ENCODE data around the gene DLGAP1. TPM values are rescaled to one million over a fixed set of nuclear protein-coding genes. Genes with fewer than 3 reads are reported as not detected.

Gene DLGAP1
- total and polyA plus RNA-seq, 10 of the 15 experiments (the other 5 are each of a cell fraction or from before 2014, with no cell fraction given), result 0.23 to 27.6 (median 1.9) TPM

DNA sequence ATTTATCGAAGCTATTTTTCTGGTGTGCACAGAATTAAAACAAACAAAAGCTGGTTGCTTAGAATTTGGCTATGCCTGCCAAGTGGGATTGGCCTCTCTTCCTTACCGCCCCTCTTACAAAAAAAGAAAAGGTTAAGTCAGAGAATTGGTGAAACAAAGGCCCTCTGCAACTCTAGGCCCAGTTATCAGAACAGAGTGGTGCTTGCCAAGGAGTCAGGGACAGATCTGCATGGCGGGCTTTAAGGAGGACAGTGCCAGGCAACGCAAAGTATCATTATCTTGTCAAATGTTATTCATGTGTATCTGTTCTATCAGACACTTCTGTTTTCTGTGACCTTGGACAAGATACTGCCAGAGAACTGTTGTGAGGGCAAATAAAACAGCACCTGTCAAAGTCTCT lies 926.9 kb downstream of the DLGAP1 start (continued):
- TF ChIP-seq, protein P1, sequence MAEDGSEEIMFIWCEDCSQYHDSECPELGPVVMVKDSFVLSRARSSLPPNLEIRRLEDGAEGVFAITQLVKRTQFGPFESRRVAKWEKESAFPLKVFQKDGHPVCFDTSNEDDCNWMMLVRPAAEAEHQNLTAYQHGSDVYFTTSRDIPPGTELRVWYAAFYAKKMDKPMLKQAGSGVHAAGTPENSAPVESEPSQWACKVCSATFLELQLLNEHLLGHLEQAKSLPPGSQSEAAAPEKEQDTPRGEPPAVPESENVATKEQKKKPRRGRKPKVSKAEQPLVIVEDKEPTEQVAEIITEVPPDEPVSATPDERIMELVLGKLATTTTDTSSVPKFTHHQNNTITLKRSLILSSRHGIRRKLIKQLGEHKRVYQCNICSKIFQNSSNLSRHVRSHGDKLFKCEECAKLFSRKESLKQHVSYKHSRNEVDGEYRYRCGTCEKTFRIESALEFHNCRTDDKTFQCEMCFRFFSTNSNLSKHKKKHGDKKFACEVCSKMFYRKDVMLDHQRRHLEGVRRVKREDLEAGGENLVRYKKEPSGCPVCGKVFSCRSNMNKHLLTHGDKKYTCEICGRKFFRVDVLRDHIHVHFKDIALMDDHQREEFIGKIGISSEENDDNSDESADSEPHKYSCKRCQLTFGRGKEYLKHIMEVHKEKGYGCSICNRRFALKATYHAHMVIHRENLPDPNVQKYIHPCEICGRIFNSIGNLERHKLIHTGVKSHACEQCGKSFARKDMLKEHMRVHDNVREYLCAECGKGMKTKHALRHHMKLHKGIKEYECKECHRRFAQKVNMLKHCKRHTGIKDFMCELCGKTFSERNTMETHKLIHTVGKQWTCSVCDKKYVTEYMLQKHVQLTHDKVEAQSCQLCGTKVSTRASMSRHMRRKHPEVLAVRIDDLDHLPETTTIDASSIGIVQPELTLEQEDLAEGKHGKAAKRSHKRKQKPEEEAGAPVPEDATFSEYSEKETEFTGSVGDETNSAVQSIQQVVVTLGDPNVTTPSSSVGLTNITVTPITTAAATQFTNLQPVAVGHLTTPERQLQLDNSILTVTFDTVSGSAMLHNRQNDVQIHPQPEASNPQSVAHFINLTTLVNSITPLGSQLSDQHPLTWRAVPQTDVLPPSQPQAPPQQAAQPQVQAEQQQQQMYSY (CRISPR knock-in tag; IDR thresholded peaks at IDR 0.05), result no peak
- no peak for TF ChIP-seq MYC (IDR thresholded peaks at IDR 0.05; ENCODE audit: insufficient read depth, insufficient read length, insufficient replicate concordance, low read length, severe bottlenecking)

DNA sequence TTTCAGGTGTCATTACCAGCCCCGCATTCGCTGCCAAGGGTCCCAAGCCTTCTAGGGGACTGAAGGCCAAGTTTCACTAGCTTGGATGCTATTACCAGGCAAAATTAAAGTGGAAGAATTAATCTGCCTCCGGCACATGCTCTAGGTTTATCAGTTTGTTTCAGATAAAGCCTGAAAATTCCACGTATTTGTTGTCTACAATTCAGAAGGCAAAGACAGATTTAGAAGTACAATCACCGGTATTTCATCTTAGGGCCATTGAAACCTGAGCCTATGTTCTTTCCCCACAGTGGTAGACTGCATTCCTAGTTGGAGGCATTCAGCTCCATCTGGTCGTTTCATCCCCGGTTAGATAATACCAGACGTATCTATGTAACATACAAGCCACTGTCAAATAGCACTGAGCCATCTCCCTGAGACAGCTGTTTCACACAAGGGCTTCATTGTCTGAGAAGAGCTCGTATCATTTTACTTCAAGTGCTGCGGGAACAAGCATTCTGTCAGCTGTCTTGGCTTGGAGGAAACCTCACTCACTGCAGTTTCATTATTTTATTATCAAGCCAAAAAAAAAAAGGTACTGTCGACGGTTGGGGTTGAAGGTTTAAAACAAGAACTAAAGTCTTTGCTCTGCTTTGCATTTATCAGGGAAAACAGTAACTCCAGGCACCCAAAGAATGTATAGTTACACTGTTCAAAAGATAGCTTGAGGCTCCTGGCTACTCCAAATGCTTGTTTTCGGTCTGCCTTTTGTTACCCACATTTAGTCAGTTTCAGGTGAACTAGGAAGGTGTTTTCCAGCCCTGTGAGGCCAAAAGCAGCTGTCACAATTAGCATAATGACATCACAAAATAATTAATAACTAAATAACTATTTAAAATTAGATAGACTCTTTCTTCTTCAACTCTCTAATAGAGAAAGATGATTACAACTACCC lies 928.4 kb downstream of the DLGAP1 start:
- in situ Hi-C loops (cut with MboI), result no loop called here
- Histone ChIP-seq H3K4me1 (ENCODE audit: control insufficient read depth, insufficient read depth, low read length) (peaks cover 12% of the 10 kb centered on the region), H3K27me3 (replicated peaks in 1 of 2; ENCODE audit: control insufficient read depth in 2 of 2, insufficient read depth in 2 of 2, low read length in 1 of 2) (no peaks in the 10 kb centered on the region), H3K27ac (ENCODE audit: control insufficient read depth, insufficient read depth) (peak overlapping the region; percentile 40; the same call in 1 of the 2 replicates), H3K4me3 (peak overlapping the region; percentile 16), H3K9ac (ENCODE audit: control insufficient read depth, insufficient read depth, low read length) (peak overlapping the region; percentile 18; the same call in 1 of the 2 replicates), H3K4me2 (ENCODE audit: control insufficient read depth, insufficient read depth) (peak overlapping the region; percentile 62), H3K36me3 (ENCODE audit: control insufficient read depth in 2 of 2, insufficient read depth in 2 of 2, low read length in 1 of 2) (no peaks in the 10 kb centered on the region), H3K9me3 (replicated peaks; ENCODE audit: control insufficient read depth, insufficient read depth, low read length) (peaks cover 7% of the 10 kb centered on the region; the same call in 2 of the 3 replicates), H3K79me2 (ENCODE audit: control insufficient read depth, insufficient read depth, low read length) (no peaks in the 10 kb centered on the region), H2AFZ (ENCODE audit: control insufficient read depth, low read depth, low read length) (peak overlapping the region; percentile 19; the same call in 1 of the 2 replicates), H4K20me1 (ENCODE audit: control insufficient read depth, insufficient read depth) (no peaks in the 10 kb centered on the region)
- under 1% methylated on average over 13 of the region's 13 CpGs for WGBS (ENCODE audit: insufficient coverage, insufficient replicate concordance, low lambda C conversion rate, missing lambda C conversion rate)
- SMC1A ChIA-PET (ENCODE audit: uncharacterized antibody, unreplicated experiment), result interaction anchor here (0.6 to 3.8 kb wide), 30 partner anchors 9 to 272 kb away, joined by 3 to 54 read pairs (median 4); no protein-coding TSS in a partner anchor
- FAIRE-seq, result no peak
- POLR2A ChIA-PET, result interaction anchor here (0.5 to 2.4 kb wide), 15 partner anchors 13 to 280 kb away, joined by 3 to 12 read pairs (median 5); no protein-coding TSS in a partner anchor
- CTCF ChIA-PET, result interaction anchor here (0.7 to 4.1 kb wide), 13 partner anchors 15 to 249 kb away, joined by 3 to 23 read pairs (median 7); no protein-coding TSS in a partner anchor
- TSS peak; percentile 71 for BruUV-seq (replicated peaks)
- DNase-seq (ENCODE audit: low read depth, low spot score), result peak; percentile 35
- RAD21 ChIA-PET (ENCODE audit: unreplicated experiment), result interaction anchor here (0.7 to 3.6 kb wide), 32 partner anchors 9 to 1532 kb away, joined by 3 to 36 read pairs (median 5); no protein-coding TSS in a partner anchor
- ATAC-seq, result peak; percentile 84
- intact Hi-C loops (cut with micrococcal nuclease; ENCODE audit: unreplicated experiment), result loop anchor here (1.0 to 5.0 kb wide), 2 partner anchors 60 to 79 kb away; no protein-coding TSS in a partner anchor
- TF ChIP-seq, protein P2, sequence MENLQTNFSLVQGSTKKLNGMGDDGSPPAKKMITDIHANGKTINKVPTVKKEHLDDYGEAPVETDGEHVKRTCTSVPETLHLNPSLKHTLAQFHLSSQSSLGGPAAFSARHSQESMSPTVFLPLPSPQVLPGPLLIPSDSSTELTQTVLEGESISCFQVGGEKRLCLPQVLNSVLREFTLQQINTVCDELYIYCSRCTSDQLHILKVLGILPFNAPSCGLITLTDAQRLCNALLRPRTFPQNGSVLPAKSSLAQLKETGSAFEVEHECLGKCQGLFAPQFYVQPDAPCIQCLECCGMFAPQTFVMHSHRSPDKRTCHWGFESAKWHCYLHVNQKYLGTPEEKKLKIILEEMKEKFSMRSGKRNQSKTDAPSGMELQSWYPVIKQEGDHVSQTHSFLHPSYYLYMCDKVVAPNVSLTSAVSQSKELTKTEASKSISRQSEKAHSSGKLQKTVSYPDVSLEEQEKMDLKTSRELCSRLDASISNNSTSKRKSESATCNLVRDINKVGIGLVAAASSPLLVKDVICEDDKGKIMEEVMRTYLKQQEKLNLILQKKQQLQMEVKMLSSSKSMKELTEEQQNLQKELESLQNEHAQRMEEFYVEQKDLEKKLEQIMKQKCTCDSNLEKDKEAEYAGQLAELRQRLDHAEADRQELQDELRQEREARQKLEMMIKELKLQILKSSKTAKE (IDR thresholded peaks at IDR 0.05; ENCODE audit: low read depth, poor library complexity, severe bottlenecking), result peak; percentile 62
- TF ChIP-seq, protein P3, sequence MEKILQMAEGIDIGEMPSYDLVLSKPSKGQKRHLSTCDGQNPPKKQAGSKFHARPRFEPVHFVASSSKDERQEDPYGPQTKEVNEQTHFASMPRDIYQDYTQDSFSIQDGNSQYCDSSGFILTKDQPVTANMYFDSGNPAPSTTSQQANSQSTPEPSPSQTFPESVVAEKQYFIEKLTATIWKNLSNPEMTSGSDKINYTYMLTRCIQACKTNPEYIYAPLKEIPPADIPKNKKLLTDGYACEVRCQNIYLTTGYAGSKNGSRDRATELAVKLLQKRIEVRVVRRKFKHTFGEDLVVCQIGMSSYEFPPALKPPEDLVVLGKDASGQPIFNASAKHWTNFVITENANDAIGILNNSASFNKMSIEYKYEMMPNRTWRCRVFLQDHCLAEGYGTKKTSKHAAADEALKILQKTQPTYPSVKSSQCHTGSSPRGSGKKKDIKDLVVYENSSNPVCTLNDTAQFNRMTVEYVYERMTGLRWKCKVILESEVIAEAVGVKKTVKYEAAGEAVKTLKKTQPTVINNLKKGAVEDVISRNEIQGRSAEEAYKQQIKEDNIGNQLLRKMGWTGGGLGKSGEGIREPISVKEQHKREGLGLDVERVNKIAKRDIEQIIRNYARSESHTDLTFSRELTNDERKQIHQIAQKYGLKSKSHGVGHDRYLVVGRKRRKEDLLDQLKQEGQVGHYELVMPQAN (conservative IDR thresholded peaks at IDR 0.05), result no peak
- TF ChIP-seq, protein P4, sequence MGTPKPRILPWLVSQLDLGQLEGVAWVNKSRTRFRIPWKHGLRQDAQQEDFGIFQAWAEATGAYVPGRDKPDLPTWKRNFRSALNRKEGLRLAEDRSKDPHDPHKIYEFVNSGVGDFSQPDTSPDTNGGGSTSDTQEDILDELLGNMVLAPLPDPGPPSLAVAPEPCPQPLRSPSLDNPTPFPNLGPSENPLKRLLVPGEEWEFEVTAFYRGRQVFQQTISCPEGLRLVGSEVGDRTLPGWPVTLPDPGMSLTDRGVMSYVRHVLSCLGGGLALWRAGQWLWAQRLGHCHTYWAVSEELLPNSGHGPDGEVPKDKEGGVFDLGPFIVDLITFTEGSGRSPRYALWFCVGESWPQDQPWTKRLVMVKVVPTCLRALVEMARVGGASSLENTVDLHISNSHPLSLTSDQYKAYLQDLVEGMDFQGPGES (IDR thresholded peaks at IDR 0.05), result no peak
- TF ChIP-seq CHD1 (IDR thresholded peaks at IDR 0.05; ENCODE audit: low read depth, low read length) (no peak), SUZ12 (IDR thresholded peaks at IDR 0.05; ENCODE audit: unreplicated experiment) (no peak), RUNX3 (IDR thresholded peaks at IDR 0.05; ENCODE audit: low read length) (peak; percentile 15; the same call in 1 of the 2 replicates), KAT2A (conservative IDR thresholded peaks at IDR 0.05; ENCODE audit: control insufficient read depth, low read depth, low read length) (no peak)
